Stimulated activated CD4-positive, alpha-beta T cell treated with anti-CD3 and anti-CD28 coated beads, TNF-alpha, amount 100 ng/mL, for 1 hour (primary cell): ENCODE data around the gene DRAXIN.

Experiments used
- DNase-seq, 3 donors: peaks; one replicate each; pipeline ENCODE4 v3.0.0-alpha.2; 2020; ENCODE audit warnings: low read depth in 3 of 3, low spot score in 1 of 3

The DRAXIN gene

DNA sequence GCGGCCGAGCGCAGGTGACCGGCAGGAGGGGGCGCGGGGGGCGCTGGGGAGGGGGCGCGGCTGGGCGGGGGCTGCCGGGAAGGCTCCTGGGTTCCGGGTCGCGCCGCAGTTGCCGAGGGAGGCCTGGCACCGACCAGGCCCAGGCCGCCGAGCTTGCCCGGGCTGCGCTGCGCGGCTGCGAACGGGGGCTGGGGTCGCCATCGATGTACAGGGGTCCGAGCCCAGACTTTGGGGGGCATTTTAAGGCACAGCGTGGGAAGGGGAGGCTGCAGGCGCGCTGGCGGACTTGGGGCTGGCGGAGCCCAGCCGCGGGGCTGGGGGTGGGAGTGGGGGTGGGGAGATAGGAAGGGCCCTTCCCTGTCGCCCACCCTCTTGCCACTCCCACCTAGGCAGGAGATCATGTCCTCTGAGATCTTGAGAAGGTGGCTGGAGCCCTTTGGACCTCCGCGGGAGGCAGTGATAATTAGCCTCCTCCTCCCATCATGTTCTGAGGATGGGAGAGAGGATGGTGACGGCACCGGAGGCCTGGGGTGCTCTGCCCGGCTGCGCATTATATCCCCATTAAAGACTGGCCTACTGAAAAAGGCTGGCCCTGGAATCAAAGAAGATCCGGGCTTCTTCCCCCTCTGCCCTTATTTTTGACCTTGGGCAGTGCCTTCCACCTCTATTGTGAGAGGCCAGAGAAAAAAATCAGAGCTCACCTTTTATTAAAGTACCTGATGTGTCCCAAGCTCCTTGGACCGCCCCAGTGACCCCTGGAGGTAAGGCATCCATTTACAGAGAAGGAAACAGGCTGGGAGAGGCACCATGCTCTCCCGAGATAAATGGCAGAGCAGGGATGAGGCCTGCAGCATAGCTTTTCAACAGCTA lies 36.3 kb upstream of the DRAXIN start:
- DNase-seq, result no peak

DNA sequence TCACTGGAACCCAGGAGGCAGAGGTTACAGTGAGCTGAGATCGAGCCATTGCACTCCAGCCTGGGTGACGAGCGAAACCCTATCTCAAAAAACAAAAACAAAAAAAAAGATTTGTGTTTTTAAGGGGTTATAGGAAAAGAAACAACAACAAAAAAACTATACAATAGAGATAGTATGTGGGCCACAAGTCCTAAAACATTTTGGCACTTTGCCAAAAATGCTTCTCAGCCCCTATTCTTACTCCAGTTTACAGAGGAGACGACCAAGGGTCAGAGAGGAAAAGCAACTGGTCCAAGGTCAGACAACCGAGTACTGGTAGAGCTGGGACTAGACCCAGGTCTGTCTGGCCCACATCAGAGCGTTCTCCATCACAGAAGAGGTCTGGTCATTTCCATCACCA lies 33.9 kb upstream of the DRAXIN start:
- DNase-seq, result no peak

DNA sequence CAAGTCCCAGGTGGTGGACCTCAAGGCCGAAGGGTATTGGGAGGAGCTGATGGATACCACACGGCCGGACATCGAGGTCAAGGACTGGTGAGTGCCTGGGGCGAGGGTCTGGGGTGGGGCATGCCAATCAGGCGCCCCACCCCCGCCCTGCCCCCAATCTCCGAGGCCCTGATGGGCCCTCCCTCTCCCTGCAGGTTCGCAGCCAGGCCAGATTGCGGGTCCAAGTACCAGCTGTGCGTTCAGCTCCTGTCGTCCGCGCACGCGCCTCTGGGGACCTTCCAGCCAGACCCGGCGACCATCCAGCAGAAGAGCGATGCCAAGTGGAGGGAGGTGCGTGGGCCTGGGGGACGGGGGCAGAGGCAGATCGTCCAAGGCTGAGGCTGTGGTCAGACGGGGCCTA lies 33.0 kb upstream of the DRAXIN start:
- DNase-seq, result no peak

DNA sequence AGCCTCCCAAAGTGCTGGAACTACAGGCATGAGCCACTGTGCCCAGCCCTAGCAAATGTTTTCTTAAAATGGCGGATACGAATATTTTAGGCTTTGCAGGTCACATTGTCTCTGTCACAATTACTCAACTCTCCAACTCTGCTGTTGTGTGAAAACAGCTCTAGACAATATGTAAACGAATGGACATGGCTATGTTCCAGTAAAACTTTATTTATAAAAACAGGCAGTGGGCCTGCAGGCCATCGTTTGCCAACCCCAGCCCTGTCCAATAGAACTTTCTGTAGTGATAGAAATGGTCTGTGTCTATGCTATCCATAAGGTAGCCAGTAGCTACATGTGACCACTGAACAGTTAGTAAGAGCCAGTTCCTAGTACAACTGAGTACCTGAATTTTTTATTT lies 31.8 kb upstream of the DRAXIN start:
- DNase-seq, result no peak

DNA sequence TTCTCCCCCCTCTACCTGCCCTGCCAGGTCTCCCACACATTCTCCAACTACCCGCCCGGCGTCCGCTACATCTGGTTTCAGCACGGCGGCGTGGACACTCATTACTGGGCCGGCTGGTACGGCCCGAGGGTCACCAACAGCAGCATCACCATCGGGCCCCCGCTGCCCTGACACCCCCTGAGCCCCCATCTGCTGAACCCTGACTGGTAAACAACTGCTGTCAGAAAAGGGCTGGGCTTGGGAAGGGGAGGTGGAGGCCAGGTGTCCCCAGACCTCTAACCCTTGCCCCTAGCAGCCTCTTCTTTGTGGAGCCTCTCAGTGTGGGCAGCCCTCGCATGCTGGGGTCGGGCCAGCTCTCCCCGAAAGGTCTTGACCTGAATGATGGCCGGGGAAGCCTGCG lies 30.4 kb upstream of the DRAXIN start:
- DNase-seq, result no peak

DNA sequence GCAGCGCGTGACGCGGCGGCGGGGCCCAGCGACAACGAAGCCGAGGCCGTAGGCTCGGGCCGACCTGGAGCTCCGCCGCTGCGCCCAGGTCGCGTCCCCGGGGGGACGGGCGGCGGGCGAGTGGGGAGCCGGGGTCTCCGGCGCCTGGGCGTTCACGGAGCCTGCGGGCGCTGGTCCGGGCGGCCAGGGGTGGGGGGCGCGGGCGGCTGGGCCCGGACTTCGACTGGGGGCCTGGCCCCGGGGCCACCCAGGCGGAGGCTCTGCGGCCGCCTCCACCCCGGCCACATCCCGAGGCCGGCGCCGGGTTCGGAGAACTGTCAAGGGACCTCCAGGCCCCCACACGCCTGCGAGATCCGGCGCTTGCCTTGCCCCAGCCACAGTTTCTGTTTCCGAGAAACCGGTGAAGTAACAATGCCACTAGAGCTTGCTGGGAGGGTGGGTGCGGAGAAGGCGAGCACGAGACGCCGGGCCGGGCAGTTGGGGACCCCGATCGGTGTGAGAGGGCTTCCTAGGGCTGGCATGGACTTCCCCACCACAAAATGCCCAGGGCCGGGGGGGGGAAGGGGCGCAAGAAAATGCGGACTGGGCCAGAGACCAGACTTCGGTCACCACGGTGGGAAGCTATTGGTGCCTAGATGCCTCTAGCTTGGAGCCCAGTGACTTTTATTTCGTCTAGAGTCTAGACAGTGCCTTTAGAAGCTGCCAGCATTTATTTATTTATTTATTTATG lies 27.0 kb upstream of the DRAXIN start:
- peak in 1 of 3 donors; percentile 35 for DNase-seq

DNA sequence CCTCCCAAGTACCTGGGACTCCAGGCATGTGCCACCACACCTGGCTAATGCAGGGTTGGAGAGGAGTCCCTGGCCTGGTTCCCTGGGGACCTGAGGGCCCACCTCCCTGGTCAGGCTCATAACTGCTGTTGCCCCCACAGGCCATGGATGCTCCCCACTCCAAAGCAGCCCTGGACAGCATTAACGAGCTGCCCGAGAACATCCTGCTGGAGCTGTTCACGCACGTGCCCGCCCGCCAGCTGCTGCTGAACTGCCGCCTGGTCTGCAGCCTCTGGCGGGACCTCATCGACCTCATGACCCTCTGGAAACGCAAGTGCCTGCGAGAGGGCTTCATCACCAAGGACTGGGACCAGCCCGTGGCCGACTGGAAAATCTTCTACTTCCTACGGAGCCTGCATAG lies 23.0 kb upstream of the DRAXIN start:
- no peak for DNase-seq

- DNase-seq, result no peak
These were observed 20.8 kb upstream of the DRAXIN start for GRCh38 chr1:11670747-11671146.

GRCh38 chr1:11671205-11671543 lies 20.3 kb upstream of the DRAXIN start:
- no peak for DNase-seq

DNA sequence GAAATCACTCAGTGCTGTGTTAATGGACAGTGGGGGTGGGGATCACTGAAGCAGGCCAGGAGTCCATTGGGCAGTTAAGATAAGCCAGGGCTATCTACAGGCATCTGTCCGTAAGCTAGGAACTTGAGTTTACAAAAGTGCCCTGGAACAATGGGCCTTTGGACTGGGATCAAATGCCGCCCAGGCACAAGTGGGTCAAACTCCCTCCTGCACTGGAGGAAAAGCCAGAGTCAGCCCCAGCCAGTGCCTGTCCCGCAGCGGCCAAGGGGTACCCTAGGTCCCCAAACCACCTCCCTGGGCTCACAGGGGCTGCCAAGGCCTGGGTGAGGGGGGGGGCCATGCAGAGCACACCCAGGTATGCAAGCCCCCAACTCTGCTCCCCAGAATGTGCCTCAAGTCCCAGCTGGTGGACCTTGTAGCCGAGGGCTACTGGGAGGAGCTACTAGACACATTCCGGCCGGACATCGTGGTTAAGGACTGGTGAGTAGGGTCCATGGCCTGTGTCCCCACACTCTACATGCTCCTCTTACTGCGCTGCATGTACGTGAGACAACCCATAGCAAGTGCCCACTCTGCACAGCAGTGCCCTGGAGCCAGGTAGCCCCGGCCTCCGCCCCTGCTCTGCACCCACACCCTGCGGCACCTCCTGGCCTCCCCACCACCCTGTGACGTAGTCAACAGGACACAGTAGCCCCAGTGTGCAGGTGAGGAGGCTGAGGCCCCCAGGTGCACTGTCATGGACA lies 19.8 kb upstream of the DRAXIN start:
- no peak for DNase-seq

DNA sequence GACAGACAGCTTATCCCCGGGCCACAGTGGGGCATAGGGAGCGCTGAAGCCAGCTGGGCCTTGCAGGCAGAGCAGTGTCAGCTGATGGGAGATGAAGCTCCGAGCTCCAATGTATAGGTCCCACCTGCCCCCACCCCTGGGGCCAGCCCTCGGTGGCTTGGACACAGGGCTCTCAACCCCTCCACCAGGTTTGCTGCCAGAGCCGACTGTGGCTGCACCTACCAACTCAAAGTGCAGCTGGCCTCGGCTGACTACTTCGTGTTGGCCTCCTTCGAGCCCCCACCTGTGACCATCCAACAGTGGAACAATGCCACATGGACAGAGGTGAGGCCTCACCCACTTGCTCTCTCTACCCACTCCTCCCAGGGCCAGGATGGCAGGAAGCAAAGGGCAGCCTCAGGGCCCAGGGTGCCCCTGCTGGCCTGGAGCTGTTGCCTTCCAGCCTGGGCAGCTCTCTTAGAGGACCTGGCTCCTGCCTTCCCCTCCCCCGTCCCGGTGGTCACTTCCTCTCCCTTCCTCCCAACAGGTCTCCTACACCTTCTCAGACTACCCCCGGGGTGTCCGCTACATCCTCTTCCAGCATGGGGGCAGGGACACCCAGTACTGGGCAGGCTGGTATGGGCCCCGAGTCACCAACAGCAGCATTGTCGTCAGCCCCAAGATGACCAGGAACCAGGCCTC lies 18.3 kb upstream of the DRAXIN start:
- no peak for DNase-seq

- DNase-seq, result no peak
These were observed 17.0 kb upstream of the DRAXIN start for GRCh38 chr1:11674488-11674887.

DNA sequence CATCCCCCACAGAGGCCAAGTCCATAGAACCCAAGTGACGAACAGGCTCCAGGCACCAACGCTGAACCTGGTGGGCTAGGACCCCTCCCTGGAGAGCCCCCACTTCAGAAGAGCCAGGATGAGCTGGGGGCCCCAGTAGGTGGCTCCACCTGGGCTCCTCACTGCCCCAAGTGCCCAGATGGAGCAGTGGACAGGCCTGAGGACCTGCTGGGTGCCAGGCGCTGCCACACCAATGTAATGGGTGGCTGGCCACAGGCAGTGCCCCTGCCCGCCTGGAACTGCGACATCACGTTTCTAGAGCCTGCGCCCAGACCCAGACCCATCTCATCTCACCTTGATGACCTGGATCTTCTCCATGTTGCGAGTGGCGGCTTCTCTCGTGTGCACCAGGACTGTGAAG lies 16.2 kb upstream of the DRAXIN start:
- no peak for DNase-seq

DNA sequence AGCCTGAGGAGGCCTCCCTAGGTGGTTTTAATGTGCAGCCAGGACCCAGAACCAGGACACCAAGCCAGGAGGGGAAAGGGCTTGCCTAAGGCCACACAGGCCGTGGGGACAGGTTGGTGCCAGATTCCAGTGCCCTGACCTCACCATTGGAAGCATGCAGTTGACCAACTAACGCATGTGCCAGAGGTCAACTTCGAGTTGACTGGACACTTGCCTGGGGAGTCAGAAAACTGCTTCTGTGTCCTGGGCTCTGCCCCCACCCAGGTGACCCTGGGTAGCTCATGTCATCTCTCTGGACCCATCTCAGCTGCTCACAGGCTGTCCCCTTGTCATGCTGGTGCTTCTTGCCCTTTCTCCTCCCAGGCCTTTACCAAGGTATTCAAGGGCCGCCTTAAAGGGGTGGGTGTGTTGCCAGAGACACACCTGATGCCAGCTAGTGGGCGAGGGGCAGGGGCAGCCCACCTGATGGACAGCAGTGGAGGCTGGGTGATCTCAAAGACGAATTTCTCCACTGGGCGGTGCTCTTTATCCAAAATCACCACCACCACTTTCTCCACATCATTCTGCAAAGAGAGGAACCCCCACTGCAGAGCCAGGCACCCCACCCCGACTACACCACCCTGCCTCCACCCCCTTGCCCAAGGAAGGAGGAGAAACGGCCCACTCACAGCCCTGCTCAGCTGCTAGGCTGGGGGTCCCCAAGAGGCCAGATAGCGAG lies 15.0 kb upstream of the DRAXIN start:
- DNase-seq, result no peak

- no peak for DNase-seq
These were observed 13.1 kb upstream of the DRAXIN start for GRCh38 chr1:11678442-11678841.

DNA sequence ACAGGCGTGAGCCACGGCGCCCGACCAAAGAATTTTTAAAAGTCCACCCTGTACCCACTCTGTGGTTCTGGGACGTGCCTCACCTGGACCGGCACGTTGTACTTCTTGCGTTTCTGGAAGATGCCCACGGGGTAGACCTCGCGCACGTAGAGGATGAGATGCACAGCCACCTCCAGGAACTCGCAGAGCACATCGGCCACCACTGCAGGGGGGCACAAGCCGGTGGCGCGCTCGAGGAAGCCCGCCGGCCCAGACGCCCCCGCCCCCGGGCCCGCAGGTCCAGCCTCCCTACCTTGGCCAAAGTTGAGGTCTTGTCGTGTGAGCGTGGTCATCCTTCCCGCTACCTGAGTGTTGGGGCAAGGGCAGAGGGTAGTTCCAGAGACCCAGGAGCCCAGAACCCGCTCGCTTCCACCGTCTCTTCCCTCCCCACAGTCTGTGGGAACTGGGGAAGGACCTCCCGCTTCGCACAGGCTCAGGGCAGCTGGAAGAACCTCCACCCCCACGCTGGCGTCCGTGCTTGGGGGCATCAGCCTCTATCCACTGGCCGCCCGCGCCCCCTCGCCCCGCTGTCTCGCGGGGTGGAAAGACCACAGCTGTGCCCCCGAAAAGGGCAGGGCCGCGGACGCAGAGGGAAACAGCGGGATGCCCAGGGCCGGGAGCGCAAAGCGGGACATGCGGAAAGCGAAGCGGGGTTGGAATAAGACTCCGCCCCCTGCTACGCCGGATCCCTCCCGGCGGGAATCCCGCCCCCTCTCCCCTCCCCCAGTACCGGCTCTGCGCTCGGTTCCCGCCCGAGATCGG lies 11.0 kb upstream of the DRAXIN start:
- DNase-seq, result peak in 1 of 3 donors; percentile 6

- DNase-seq, result peak; percentile 67 to 88 (median 78)
These were observed 10.3 kb upstream of the DRAXIN start, which contains the start of gene MAD2L2 for GRCh38 chr1:11681071-11681771. MAD2L2 (minus strand) TSS chr1:11681148; CDS start chr1:11680601, 547 bp downstream.

- DNase-seq, result no peak
These were observed 9.2 kb upstream of the DRAXIN start for GRCh38 chr1:11682287-11682771.

DNA sequence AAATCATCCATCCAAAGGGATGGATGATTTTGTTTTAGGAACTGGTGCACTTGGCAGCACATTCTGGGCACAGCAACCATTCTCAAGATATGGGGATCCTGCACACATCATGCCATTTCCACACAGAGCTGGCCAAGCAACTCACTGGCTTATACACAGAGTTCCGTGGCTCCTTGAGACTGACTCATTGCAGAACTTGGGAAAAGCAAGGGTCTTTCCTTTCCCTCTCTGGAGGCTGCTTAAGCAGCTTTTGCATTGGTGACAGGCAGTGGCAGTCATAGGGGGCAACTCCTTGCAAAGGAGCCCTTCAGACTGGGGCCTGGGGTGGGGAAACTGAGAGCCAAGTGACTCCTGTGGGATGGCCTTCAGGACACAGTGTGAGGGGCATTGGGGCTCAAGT lies 8.7 kb upstream of the DRAXIN start:
- no peak for DNase-seq
